Peyer's patch (tissue), 4 donors: ENCODE results near the gene CHD5. TPM values are rescaled to one million over a fixed set of nuclear protein-coding genes. Genes with fewer than 3 reads are reported as not detected.

Source experiments
- DNase-seq, 3 donors: peaks; one replicate each; pipeline ENCODE4 v3.0.0-alpha.2; 2017 to 2019
- H3K27ac ChIP-seq, 4 donors: fragments of 200-600 bp; sonication (generic); one replicate each; pipeline ENCODE4 v1.5.1; 2016 to 2019
- H3K27me3 ChIP-seq, 2 donors: fragments of 200-600 bp; sonication (generic); one replicate each; pipeline ENCODE4 v1.5.1; 2019
- H3K36me3 ChIP-seq, 3 donors: fragments of 200-600 bp; sonication (generic); one replicate each; pipeline ENCODE4 v1.5.1; 2016 to 2019
- H3K4me1 ChIP-seq, 4 donors: fragments of 200-600 bp; sonication (generic); one replicate each; pipeline ENCODE4 v1.5.1; 2016 to 2019
- H3K4me3 ChIP-seq, 4 donors: fragments of 200-600 bp; sonication (generic); 1 replicate in 3 of 4; 2 replicates in 1 of 4; pipeline ENCODE4 v1.5.1; 2016 to 2019; ENCODE audit warnings: mild to moderate bottlenecking in 1 of 4
- H3K9me3 ChIP-seq, 4 donors: fragments of 200-600 bp; sonication (generic); one replicate each; pipeline ENCODE4 v1.5.1; 2016 to 2019; ENCODE audit warnings: mild to moderate bottlenecking in 1 of 4
- POLR2A ChIP-seq, 2 donors: fragments of 450-650 bp; IDR thresholded peaks; one replicate each; pipeline ENCODE4 v1.5.1; 2017; ENCODE audit warnings: antibody characterized with exemption in 2 of 2, mild to moderate bottlenecking in 2 of 2, moderate library complexity in 2 of 2
- total RNA-seq, 4 donors: library from RNA; depleted of rRNA; stranded (reverse); fragments of >200 nt; gene quantifications; one replicate each; pipeline ENCODE4 v1.1.0, GENCODE V29; 2016
- TF ChIP-seq, protein P1 (sequence below), 6 experiments: fragments of 450-650 bp in 4 of 6; fragments of 200-600 bp in 2 of 6; sonication (generic) in 1 of 6; IDR thresholded peaks; one replicate each; pipeline ENCODE4 v1.5.1; 2017 to 2019; ENCODE audit warnings: antibody characterized with exemption in 6 of 6, mild to moderate bottlenecking in 3 of 6, moderate library complexity in 1 of 6

The CHD5 gene
- total RNA-seq, 4 donors from 2014 or later = under 0.01 to 0.66 (median 0.22) TPM

DNA sequence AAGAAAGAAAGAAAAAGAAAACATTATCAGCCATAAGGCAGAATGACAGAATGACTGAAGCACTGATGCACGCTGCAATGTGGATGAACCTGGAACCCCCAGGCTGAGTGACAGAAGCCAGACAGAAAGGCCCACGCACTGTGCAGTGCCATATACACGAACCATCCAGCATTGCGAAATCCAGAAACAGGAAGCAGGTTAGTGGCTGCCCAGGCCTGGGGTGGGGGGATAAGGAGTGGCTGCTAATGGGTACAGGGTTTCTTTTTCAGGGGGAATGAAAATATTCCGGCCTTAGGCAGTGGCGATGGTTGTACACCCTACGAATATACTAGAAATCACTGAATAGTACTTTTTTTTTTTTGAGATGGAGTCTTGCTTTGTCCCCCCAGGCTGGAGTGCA is 57.0 kb downstream of the CHD5 start:
- Histone ChIP-seq H3K27ac (no peak overlapping the region), H3K9me3 (no peaks in the 10 kb centered on the region), H3K27me3 (no peaks in the 10 kb centered on the region), H3K4me1 (peaks cover 0 to 15% (median 0%) of the 10 kb centered on the region in 4 donors), H3K4me3 (no peak overlapping the region), H3K36me3 (no peaks in the 10 kb centered on the region)
- TF ChIP-seq, protein P1, sequence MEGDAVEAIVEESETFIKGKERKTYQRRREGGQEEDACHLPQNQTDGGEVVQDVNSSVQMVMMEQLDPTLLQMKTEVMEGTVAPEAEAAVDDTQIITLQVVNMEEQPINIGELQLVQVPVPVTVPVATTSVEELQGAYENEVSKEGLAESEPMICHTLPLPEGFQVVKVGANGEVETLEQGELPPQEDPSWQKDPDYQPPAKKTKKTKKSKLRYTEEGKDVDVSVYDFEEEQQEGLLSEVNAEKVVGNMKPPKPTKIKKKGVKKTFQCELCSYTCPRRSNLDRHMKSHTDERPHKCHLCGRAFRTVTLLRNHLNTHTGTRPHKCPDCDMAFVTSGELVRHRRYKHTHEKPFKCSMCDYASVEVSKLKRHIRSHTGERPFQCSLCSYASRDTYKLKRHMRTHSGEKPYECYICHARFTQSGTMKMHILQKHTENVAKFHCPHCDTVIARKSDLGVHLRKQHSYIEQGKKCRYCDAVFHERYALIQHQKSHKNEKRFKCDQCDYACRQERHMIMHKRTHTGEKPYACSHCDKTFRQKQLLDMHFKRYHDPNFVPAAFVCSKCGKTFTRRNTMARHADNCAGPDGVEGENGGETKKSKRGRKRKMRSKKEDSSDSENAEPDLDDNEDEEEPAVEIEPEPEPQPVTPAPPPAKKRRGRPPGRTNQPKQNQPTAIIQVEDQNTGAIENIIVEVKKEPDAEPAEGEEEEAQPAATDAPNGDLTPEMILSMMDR (IDR thresholded peaks at IDR 0.05) = no peak
- no peak for TF ChIP-seq POLR2A (IDR thresholded peaks at IDR 0.05)
- DNase-seq = no peak

DNA sequence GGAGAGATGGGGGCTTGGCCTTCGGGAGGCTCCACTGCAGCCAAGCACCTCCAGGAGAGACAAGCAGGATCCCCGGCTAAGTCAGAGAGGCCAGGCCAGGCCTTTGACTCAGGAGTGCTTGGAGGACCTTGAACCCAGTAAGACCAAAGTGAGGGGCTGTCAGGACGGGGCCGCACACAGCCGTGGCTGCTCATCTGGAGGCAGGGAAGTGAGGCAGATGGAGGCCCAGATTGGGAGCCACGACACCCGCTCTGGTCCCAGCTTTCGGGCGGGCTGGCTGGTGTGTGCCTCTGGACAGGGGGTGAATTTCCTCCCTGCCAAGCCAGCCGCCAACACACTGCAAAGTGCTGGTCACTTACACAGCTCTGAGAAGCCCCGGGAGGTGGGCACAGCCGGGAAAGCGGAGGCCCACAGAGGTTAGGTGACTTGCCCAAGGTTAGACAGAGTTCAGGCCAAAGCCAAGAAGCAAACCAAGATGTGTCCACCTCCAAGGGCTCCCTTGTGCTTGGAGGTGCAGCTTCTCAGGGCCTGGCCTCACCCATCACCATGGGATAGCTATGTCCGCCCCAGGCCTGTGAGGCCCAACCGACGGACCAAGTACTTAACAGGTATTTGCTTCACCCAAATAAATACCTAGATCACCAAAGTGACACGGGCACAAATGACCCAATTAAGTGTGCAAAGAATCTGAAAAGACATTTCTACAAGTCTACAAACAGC is 58.3 kb downstream of the CHD5 start:
- DNase-seq = peak in 1 of 3 donors; percentile 29
- Histone ChIP-seq H3K4me3 (no peak overlapping the region), H3K27me3 (no peaks in the 10 kb centered on the region), H3K27ac (no peak overlapping the region), H3K9me3 (no peaks in the 10 kb centered on the region), H3K36me3 (no peaks in the 10 kb centered on the region), H3K4me1 (peaks cover 0 to 2% (median 0%) of the 10 kb centered on the region in 4 donors)
- no peak for TF ChIP-seq POLR2A (IDR thresholded peaks at IDR 0.05)
- TF ChIP-seq, protein P1 (IDR thresholded peaks at IDR 0.05) = no peak

DNA sequence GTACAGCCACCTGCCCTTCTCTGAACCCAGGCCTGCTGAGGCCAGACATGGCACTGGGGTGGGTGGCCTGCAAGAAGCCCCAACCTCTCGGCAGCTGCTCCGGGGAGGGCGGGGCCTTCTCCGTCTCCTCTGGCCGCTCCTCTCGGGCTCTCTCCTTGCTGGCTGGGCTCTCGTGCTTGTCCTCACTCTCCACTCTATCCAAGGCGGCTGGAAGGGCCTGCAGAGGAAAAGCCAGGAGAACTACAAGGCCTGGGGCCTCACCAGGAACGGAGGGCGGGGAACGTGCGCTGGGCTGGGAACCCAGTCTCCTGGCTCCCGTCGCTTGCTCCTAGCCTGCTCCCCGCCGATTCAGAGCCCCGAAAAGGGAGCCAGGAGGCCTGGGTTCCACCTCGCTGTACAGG is 59.1 kb downstream of the CHD5 start:
- Histone ChIP-seq H3K4me3 (no peak overlapping the region), H3K4me1 (no peaks in the 10 kb centered on the region), H3K9me3 (no peaks in the 10 kb centered on the region), H3K36me3 (no peaks in the 10 kb centered on the region), H3K27me3 (no peaks in the 10 kb centered on the region), H3K27ac (no peak overlapping the region)
- DNase-seq = peak in 1 of 3 donors; percentile 40
- no peak for TF ChIP-seq POLR2A (IDR thresholded peaks at IDR 0.05)
- TF ChIP-seq, protein P1 (IDR thresholded peaks at IDR 0.05) = no peak

DNA sequence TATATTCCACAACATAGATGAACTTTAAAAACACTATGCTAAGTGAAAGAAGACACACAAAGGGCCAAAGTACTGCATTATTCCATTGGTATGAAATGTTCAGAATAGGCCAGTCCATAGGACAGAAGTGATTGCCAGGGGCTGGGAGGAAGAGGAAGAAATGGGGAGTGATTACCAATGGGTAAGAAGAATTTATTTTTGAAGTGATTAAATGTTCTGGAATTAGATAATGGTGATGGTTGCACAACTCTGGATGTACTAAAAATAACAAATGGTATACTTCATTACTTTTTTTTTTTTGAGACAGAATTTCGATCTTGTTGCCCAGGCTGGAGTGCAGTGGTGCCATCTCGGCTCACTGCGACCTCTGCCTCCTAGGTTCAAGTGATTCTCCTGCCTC is 61.7 kb downstream of the CHD5 start:
- Histone ChIP-seq H3K9me3 (no peaks in the 10 kb centered on the region), H3K4me3 (no peak overlapping the region), H3K36me3 (no peaks in the 10 kb centered on the region), H3K27ac (no peak overlapping the region), H3K27me3 (no peaks in the 10 kb centered on the region), H3K4me1 (no peaks in the 10 kb centered on the region)
- no peak for TF ChIP-seq POLR2A (IDR thresholded peaks at IDR 0.05)
- TF ChIP-seq, protein P1 (IDR thresholded peaks at IDR 0.05) = no peak
- DNase-seq = no peak

DNA sequence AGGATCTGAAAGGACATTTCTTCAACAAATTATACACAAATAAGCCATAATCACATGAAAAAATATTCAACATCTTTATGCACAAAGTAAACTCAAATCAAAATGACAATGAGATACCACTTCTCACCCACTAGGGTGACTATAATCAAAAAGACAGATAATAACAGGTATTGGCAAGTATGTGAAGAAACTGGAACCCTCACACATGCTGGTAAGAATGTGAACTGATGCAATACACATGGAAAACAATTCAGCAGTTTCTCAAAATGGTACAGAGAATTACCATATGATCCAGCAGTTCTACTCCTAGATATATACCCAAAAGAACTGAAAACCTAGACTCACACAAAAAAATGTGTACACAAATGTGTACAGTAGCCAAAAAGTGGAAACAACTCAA is 62.5 kb downstream of the CHD5 start:
- H3K27me3 ChIP-seq = no peaks in the 10 kb centered on the region
- no peaks in the 10 kb centered on the region for H3K9me3 ChIP-seq
- H3K4me1 ChIP-seq = no peaks in the 10 kb centered on the region
- H3K4me3 ChIP-seq = no peak overlapping the region
- no peak for TF ChIP-seq POLR2A (IDR thresholded peaks at IDR 0.05)
- TF ChIP-seq, protein P1 (IDR thresholded peaks at IDR 0.05) = no peak
- DNase-seq = no peak
- H3K36me3 ChIP-seq = no peaks in the 10 kb centered on the region
- H3K27ac ChIP-seq = no peak overlapping the region
